SH-SY5Y (cell line): ENCODE data around the gene C19orf67.

Source experiments
- GATA2 ChIP-seq: IDR thresholded peaks from 2 replicates; pipeline ENCODE4 v1.6.1; 2011; ENCODE audit warnings: mild to moderate bottlenecking, low read depth, low read length
- GATA3 ChIP-seq: IDR thresholded peaks from 2 replicates; pipeline ENCODE4 v1.6.1; 2011; ENCODE audit warnings: low read depth, mild to moderate bottlenecking, low read length, moderate library complexity

GRCh38 chr19:14110650-14111049 is 25.1 kb upstream of the C19orf67 start:
- TF ChIP-seq GATA2 (no peak), GATA3 (no peak)
